OCI-LY1 (cell line): Measurements from ENCODE around the gene PLCG2.
A peak's percentile ranks its signal among the peaks of the same experiment; 100 is the strongest.

Experiments used
- H2AFZ ChIP-seq: fragments of 200-600 bp; sonication (generic), shearing (Covaris generic); 2 replicates; pipeline ENCODE4 v1.6.0; 2014; ENCODE audit warnings: antibody characterized with exemption, mild to moderate bottlenecking, low read length
- H3F3A ChIP-seq: fragments of 200-600 bp; sonication (generic), shearing (Covaris generic); 2 replicates; pipeline ENCODE4 v1.6.0; 2014; ENCODE audit warnings: mild to moderate bottlenecking, antibody characterized with exemption, low read length, moderate library complexity; ENCODE audit not compliant: insufficient read depth
- H3K27ac ChIP-seq: fragments of 200-600 bp; sonication (generic); 2 replicates; pipeline ENCODE4 v1.5.1; 2014; ENCODE audit warnings: low read length, mixed run types, mild to moderate bottlenecking, low read depth; ENCODE audit not compliant: poor library complexity, severe bottlenecking
- H3K27me3 ChIP-seq: fragments of 200-600 bp; sonication (generic); 2 replicates; pipeline ENCODE4 v1.6.0; 2014; ENCODE audit warnings: antibody characterized with exemption, mild to moderate bottlenecking, low read length, moderate library complexity; ENCODE audit not compliant: insufficient read depth
- H3K36me3 ChIP-seq: fragments of 200-600 bp; sonication (generic); 2 replicates; pipeline ENCODE4 v1.6.1; 2014; ENCODE audit warnings: mild to moderate bottlenecking, antibody characterized with exemption, low read length, moderate library complexity, mixed read lengths; ENCODE audit not compliant: insufficient read depth
- H3K4me1 ChIP-seq: fragments of 200-600 bp; sonication (generic); 2 replicates; pipeline ENCODE4 v1.5.1; 2014; ENCODE audit warnings: mild to moderate bottlenecking, low read length, moderate library complexity; ENCODE audit not compliant: insufficient read depth, severe bottlenecking
- H3K4me2 ChIP-seq: fragments of 200-600 bp; sonication (generic), shearing (Covaris generic); 2 replicates; pipeline ENCODE4 v1.6.1; 2014; ENCODE audit warnings: low read length
- H3K4me3 ChIP-seq: fragments of 200-600 bp; sonication (generic); 2 replicates; pipeline ENCODE4 v1.5.1; 2014; ENCODE audit warnings: low read length, low read depth, mild to moderate bottlenecking, mixed read lengths; ENCODE audit not compliant: poor library complexity, severe bottlenecking
- H3K79me2 ChIP-seq: fragments of 200-600 bp; shearing (Covaris generic); 2 replicates; pipeline ENCODE4 v1.6.1; 2016; ENCODE audit warnings: mixed run types, low read length, mixed read lengths; ENCODE audit not compliant: insufficient read depth
- H3K9ac ChIP-seq: fragments of 200-600 bp; sonication (generic), shearing (Covaris generic); 2 replicates; pipeline ENCODE4 v1.6.1; 2014; ENCODE audit warnings: mild to moderate bottlenecking, low read length, mixed read lengths
- H3K9me2 ChIP-seq: fragments of 200-600 bp; sonication (generic), shearing (Covaris generic); 2 replicates; pipeline ENCODE4 v1.6.1; 2014; ENCODE audit warnings: low read depth, mild to moderate bottlenecking, low read length, mixed read lengths
- H3K9me3 ChIP-seq: fragments of 200-600 bp; shearing (Covaris generic); 2 replicates; pipeline ENCODE4 v1.6.1; 2014; ENCODE audit warnings: low read length, mixed read lengths
- H4K20me1 ChIP-seq: fragments of 200-600 bp; sonication (generic), shearing (Covaris generic); 2 replicates; pipeline ENCODE4 v1.6.0; 2016; ENCODE audit warnings: mild to moderate bottlenecking, low read length; ENCODE audit not compliant: insufficient read depth
- CTCF ChIP-seq: fragments of 200-600 bp; sonication (generic), shearing (Covaris generic); IDR thresholded peaks from 2 replicates; pipeline ENCODE4 v1.5.1; 2017; ENCODE audit warnings: mild to moderate bottlenecking, antibody characterized with exemption, low read length, moderate library complexity, mixed read lengths
- EZH2 ChIP-seq: fragments of 200-600 bp; sonication (generic), shearing (Covaris generic); IDR thresholded peaks from 2 replicates; pipeline ENCODE4 v1.8.0; 2017; ENCODE audit warnings: borderline replicate concordance, mixed run types, mild to moderate bottlenecking, antibody characterized with exemption, low read length, moderate library complexity, mixed read lengths

Gene PLCG2

DNA sequence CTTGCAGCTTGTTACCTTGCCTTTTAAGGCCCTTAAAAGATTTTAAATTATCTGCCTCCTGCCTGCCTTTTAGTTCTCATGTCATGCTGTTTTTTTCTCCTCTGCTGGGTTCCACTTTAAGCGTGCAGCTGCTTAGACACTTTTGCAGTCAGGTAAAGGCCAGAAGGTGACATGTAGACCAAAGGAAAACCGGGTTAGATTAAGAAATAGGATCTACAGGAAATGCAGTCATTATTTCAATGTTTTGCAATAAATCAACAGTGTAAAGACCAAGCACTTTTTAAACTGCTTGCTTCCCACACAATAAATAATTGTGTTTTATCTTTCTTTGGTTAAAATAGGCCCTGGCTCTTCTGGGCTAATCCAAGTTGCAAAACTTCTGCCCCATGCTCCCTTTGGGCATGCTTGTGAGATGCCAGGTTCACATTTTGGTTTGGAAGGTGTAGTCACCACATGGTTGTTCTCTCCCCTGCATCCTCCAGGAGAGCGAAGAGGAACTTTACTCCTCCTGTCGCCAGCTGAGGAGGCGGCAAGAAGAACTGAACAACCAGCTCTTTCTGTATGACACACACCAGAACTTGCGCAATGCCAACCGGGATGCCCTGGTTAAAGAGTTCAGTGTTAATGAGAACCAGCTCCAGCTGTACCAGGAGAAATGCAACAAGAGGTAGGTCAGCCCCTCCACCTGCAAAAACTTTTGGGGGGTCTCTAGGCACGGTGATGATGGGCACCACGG, 177.3 kb downstream of the PLCG2 start:
- no peak overlapping the region for H3K9ac ChIP-seq
- H3F3A ChIP-seq: no peaks in the 10 kb centered on the region; the same call in 1 of the 2 replicates
- H3K27me3 ChIP-seq: no peaks in the 10 kb centered on the region
- no peaks in the 10 kb centered on the region for H3K9me3 ChIP-seq
- no peak overlapping the region for H3K4me3 ChIP-seq
- no peaks in the 10 kb centered on the region for H4K20me1 ChIP-seq
- H3K79me2 ChIP-seq: no peaks in the 10 kb centered on the region
- no peak overlapping the region for H3K4me2 ChIP-seq
- no peaks in the 10 kb centered on the region for H3K4me1 ChIP-seq
- H3K9me2 ChIP-seq: no peaks in the 10 kb centered on the region
- TF ChIP-seq CTCF (no peak), EZH2 (no peak)
- H3K36me3 ChIP-seq: peaks cover 98% of the 10 kb centered on the region
- H2AFZ ChIP-seq: no peak overlapping the region
- H3K27ac ChIP-seq: no peak overlapping the region

DNA sequence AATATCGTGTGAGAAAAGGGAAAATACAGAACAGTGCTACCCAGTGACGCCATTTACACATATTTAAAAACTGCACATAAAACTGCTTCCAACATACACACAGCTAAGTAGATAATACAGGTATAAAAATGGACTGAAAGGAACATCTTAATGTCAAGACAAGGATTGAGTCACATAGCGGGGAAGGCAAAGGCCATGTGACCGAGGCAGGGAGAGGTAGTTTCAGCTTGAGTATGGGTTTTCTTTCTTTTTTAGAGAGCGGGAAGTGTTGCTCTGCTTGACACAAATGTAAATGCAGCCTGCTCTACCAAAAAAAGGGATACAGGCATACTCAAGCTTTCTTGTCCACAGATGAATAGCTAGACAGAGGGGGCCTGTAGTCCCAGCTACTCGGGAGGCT, 185.7 kb downstream of the PLCG2 start:
- Histone ChIP-seq H3K4me3 (peak overlapping the region; percentile 34), H3K9ac (no peak overlapping the region), H2AFZ (no peak overlapping the region), H3K4me1 (peaks cover 6% of the 10 kb centered on the region), H3K27ac (no peak overlapping the region), H3K9me2 (no peaks in the 10 kb centered on the region), H3K4me2 (peak overlapping the region; percentile 39), H3K9me3 (no peaks in the 10 kb centered on the region), H3K36me3 (peaks cover 14% of the 10 kb centered on the region), H3F3A (peaks cover 12% of the 10 kb centered on the region; the same call in 1 of the 2 replicates), H3K27me3 (no peaks in the 10 kb centered on the region), H4K20me1 (no peaks in the 10 kb centered on the region), H3K79me2 (no peaks in the 10 kb centered on the region)
- no peak for TF ChIP-seq CTCF
- TF ChIP-seq EZH2: no peak

- no peaks in the 10 kb centered on the region for H3K36me3 ChIP-seq
- peaks cover 9% of the 10 kb centered on the region; the same call in 1 of the 2 replicates for H3F3A ChIP-seq
- H3K9ac ChIP-seq: no peak overlapping the region
- no peaks in the 10 kb centered on the region for H4K20me1 ChIP-seq
- no peaks in the 10 kb centered on the region for H3K27me3 ChIP-seq
- H3K4me1 ChIP-seq: peaks cover 6% of the 10 kb centered on the region
- H3K79me2 ChIP-seq: no peaks in the 10 kb centered on the region
- no peak overlapping the region for H2AFZ ChIP-seq
- H3K9me3 ChIP-seq: 0 out of 2 replicates have a peak, but pooled peaks cover 4% of the 10 kb centered on the region
- no peak overlapping the region for H3K4me3 ChIP-seq
- TF ChIP-seq CTCF: no peak
- TF ChIP-seq EZH2: no peak
- H3K9me2 ChIP-seq: no peaks in the 10 kb centered on the region
- H3K27ac ChIP-seq: no peak overlapping the region
- H3K4me2 ChIP-seq: no peak overlapping the region
Measured at GRCh38 chr16:81967358-81967757, 188.3 kb downstream of the PLCG2 start.
